DMS114 treated with DMSO at 0.1 percent for 48 hours (cell line): ENCODE results near the gene CMTR2.

Experiments
- DNase-seq: peaks from one replicate; lab custom pipeline; 2025; ENCODE audit not compliant: unreplicated experiment; lab: John Stamatoyannopoulos, UW

CMTR2 gene

GRCh38 chr16:71276589-71277334, 12.4 kb downstream of the CMTR2 start:
- no peak for DNase-seq

- no peak for DNase-seq
These were observed 15.8 kb downstream of the CMTR2 start for GRCh38 chr16:71273384-71273783.

- no peak for DNase-seq
These were observed 24.9 kb downstream of the CMTR2 start for GRCh38 chr16:71264299-71264698.

- DNase-seq, result no peak
These were observed 25.6 kb downstream of the CMTR2 start for GRCh38 chr16:71263582-71263981.

- no peak for DNase-seq
These were observed 26.8 kb downstream of the CMTR2 start for GRCh38 chr16:71262391-71262790.

GRCh38 chr16:71260995-71261394, 28.2 kb downstream of the CMTR2 start:
- no peak for DNase-seq

GRCh38 chr16:71259086-71259485, 30.1 kb downstream of the CMTR2 start:
- no peak for DNase-seq

GRCh38 chr16:71258372-71258771, 30.8 kb downstream of the CMTR2 start:
- DNase-seq, result no peak

- DNase-seq, result no peak
These were observed 31.4 kb downstream of the CMTR2 start for GRCh38 chr16:71257768-71258167.

GRCh38 chr16:71255721-71256120, 33.5 kb downstream of the CMTR2 start:
- DNase-seq, result no peak

- DNase-seq, result no peak
These were observed 34.2 kb downstream of the CMTR2 start for GRCh38 chr16:71254832-71255525.

- DNase-seq, result no peak
These were observed 38.6 kb downstream of the CMTR2 start for GRCh38 chr16:71250461-71251235.

GRCh38 chr16:71249399-71249798, 39.8 kb downstream of the CMTR2 start:
- DNase-seq, result no peak

GRCh38 chr16:71247478-71247877, 41.7 kb downstream of the CMTR2 start:
- DNase-seq, result no peak

- DNase-seq, result no peak
These were observed 42.9 kb downstream of the CMTR2 start for GRCh38 chr16:71246309-71246708.

GRCh38 chr16:71244521-71244920, 44.7 kb downstream of the CMTR2 start:
- DNase-seq, result no peak

- DNase-seq, result no peak
These were observed 46.6 kb downstream of the CMTR2 start for GRCh38 chr16:71242601-71243000.

- no peak for DNase-seq
These were observed 47.2 kb downstream of the CMTR2 start for GRCh38 chr16:71242036-71242435.
